Stimulated activated CD4-positive, alpha-beta T cell treated with anti-CD3 and anti-CD28 coated beads, Interleukin-1b, Interleukin-23, amount 100 ng/mL, for 48 hours (primary cell): Measurements from ENCODE around the gene TMEM150A.
"Not testable (repeated sequence)": the region's sequence is repeated elsewhere in the genome, so short reads cannot be mapped to it uniquely, and the experiment has no call there.

ENCODE experiments used
- DNase-seq: peaks from one replicate; pipeline ENCODE4 v3.0.0-alpha.2; 2020

The TMEM150A gene, protein sequence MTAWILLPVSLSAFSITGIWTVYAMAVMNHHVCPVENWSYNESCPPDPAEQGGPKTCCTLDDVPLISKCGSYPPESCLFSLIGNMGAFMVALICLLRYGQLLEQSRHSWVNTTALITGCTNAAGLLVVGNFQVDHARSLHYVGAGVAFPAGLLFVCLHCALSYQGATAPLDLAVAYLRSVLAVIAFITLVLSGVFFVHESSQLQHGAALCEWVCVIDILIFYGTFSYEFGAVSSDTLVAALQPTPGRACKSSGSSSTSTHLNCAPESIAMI

DNA sequence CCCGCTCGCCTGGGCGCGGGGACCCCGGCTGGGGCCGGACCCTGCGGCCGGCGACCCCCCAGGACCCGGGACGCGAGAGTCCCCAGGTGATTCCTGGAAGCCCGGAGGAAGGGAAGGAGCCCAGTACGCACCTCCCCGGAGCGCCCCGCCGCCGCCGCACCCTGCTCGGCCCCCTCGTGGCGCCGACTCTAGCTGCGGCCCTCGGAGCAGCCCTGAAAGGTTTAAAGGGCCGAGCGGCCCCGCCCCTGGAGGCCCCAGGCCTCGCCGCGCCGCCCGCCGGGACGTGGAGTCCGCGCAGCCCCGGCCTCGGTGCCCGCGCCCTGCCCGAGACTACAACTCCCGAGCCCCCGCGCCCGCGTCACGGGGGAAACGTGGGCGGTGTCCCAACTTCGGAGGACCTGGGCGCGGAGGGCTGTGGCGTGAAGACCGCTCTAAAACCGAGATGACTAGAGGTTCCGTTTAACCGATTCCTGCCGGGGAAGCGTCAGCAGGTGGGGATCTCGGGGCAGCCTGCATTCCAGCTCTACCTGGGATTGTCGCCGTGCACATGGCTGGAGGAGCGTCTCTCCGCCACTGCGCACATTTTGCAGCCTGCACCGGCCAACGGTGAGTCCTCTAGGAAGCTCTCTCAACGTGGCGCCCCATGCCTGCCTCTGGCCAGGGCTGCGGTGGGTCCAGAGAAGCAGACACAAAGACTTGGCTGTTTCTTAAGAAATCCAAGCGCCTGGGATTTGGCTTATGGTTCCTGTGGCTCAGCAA, at the start of gene TMEM150A:
Gene TMEM150A (minus strand): TSS at position 223 of the 759 bp plus-strand sequence. CDS start 750 bp downstream, outside the sequence.
- peak; percentile 86 for DNase-seq

DNA sequence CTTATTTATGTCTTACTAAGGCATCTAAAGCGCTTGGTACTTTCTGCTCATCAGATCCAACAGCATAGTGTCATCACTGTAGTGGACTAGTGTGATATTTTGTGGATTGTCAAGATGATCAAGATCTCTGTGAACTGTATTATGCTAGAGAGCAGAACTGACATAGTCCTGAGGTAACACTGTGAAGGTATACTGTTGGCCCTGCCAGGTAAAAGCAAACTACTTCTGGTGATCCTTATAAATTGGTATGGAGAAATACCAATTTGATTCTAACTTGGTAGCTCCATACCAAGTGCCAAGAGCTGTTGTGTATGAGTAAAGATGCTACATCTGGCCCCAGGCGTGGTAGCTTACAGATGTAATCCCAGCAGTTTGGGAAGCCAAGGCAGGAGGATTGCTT, 49.6 kb upstream of the TMEM150A start:
- DNase-seq: no peak

DNA sequence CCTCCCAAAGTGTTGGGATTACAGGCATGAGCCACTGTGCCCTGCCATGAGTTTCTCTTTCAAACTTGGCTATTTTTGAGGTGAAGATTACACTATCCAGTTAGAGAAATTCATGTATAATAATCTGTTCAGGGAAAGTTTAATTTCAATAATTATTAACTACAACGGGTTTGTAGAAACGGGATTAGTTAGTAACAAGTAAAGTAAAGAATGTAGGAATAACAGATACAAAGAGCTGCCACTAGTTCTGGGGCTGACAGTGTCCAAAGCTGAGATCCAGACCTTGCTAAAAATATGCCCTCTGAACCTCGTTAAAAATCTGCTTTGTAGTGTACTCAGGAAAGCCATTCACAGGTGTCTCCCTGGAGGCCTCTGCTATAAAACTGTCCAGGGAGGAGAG, 48.6 kb upstream of the TMEM150A start:
- DNase-seq: no peak

DNA sequence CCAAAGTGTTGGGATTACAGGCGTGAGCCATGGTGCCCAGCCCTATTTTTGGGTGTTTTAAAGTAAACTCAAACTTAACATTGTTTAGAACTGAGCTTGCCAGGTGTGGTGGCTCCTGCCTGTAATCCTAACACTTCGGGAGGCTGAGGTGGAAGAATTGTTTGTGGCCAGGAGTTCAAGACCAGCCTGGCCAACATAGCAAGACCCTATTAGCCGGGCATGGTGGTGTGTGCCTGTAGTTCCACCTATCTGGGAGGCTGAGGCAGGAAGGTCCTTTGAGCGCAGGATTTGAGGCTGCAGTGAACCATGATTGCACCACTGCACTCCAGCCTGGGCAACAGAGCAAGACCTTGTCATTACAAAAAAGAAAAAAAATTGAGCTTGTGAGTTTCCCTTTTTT, 48.0 kb upstream of the TMEM150A start:
- DNase-seq: no peak

DNA sequence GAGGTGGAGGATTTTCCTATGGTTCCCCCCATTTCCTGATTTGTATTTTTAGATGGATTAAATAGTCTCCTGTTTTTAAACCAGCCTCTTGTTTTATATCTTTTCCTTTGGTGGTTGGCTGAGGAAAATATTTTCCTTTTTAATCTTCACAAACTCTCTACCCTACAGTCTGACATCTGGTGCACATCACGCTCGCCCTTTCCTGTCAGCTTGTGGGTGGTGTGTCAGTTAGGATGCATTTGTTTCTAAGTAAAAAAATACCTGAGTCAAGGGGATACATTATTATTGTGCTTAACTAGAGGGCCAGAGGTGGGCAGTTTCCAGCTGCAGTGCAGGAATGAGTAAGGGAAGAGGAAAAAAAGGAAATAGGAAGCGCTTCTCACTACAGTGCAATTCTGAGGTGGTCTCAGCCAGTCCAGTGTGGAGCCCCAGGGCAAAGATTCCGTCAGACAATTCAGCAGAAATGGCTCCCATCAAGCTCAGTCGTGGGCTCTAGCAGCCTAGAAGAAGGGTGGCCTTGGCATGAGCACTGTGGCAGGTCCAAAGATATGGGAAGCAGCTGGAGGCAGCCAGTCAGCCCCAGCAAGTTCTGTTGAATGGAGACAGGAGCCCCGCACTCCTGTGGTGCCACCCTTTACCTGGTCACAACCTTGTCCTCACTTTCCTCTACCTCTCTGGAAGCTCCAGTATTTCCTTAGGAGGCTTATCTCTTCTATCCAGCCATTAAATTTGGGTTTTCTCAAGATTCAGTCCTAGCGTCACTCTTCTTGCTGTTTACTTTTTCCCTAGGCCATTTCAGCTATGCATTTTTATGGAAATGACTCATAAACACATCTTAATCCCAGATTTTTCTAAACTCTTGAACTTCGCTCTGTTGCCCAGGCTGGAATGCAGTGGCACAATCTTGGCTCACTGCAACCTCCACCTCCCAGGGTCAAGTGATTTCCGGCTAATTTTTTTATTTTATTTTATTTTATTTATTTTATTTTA, 47.0 kb upstream of the TMEM150A start:
- DNase-seq: no peak

DNA sequence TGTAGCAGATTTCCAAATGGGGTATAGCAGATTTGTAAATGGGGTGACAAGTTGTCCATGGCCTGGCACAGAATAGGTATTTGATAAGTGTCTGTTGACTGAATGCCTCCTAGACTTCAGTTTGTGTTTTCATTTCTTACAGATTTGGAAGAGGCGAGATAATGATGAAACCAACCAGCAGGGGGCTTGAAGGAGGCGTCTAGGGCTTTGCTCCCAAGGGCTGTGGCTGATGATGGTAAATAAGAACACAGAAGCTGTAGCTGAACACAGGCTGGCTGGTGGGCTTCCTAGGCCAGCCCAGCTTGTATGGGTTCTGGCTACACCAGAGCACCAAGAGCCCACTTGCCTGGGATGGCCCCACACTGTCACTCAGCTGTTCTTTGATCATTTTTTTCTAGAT, 46.1 kb upstream of the TMEM150A start:
- no peak for DNase-seq

DNA sequence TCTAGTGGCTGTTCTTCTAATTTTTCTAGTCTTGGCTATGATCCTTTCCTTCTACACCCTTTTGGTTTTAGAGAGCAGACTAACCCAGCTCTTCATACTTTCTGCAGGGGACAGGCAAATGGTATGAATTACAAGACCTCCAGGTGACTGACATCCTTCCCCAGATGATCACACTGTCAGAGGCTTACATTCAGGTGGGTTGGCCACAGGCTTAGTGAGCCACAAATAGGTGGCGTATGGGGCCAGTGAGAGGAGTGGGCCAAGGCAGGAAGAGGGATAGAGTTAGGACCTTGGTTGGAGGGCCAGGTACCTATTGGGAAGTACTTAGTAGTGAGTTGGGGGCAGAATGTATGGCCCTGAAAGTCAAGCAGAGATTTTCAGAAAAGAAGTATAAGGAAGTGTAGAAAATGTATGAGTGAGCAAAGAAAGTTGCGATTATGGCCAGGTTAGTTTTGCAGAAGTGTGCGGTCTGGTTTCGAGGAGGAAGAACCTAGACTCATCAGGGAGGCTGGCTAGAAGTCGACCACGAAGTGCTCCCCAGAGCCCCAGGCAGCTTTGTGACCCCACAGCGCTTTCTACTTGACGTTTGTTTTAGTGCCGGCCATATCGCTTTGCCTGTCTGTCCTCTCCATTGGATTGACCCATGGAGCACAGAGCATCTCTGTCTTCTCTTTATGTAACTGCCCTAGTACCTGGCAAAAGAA, 45.5 kb upstream of the TMEM150A start:
- no peak for DNase-seq

DNA sequence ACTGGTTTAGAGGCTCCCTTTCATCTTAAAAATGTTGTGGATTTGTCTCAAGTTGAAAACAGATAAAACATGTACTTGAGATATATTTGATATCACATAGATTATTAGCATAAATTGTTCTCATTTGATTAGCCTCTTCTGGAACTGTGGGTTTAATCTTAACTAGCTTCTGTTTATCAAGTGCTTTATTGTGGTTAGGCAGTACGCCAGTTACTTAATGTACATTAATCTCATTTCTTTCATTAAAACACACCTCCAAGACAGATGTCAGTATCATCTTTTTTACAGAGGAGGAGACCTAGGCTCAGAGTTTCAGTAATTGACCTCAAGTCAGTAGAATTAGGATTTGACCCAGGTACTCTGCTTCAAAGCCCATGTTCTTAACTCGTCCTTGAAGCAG, 43.7 kb upstream of the TMEM150A start:
- no peak for DNase-seq

DNA sequence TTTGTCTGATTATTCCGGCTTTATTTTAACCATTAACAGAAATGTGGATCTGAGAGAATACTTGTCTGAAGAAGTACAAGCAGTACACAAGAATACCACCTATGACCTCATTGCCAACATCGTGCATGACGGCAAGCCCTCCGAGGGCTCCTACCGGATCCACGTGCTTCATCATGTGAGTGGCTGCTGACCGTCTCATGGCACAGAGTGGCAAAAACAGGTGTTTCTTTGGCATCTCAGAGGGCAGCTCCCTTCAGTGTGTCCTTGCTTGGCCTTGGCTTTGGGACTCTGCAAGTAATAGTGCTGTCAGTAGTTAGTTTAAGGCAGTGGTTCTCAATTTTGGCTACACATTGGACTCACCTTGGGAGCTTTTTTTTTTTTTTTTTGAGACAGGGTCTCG, 42.4 kb upstream of the TMEM150A start:
- no peak for DNase-seq

DNA sequence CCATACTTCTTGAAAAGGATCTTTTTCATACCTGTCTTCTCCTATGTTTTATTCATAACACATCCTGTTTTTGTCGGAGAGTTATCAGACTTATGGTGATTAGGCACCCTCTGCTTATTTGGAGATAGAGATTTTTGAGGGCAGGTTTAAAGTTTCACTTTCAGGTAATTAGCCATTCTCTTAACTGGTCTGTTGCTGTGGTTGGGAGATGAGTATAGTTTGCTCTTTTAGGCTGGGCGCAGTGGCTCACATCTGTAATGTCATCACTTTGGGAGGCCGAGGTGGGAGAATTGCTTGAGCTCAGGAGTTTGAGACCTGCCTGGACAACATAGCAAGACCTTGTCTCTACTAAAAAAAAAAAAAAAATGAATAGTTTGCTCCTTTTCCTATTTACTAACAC, 40.2 kb upstream of the TMEM150A start:
- DNase-seq: no peak

DNA sequence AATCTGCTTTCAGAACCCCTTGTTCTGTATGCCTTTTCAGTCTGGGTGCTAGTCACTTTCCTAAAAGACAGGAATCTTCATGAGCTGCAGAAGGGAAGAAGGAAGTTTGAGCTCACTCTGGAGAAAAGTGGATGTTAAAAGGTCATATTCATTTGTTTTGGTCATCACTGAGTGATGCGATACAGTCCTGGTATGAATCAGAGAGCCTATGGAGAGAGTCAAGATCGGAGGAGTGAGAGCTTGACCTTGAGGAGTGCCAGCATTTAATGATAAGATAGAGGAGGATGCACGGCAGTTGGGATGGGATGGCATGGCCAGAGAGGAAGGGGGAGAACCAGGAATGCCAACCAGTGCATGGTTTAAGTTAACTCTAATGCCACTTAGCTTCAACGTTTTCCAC, 33.1 kb upstream of the TMEM150A start:
- no peak for DNase-seq

DNA sequence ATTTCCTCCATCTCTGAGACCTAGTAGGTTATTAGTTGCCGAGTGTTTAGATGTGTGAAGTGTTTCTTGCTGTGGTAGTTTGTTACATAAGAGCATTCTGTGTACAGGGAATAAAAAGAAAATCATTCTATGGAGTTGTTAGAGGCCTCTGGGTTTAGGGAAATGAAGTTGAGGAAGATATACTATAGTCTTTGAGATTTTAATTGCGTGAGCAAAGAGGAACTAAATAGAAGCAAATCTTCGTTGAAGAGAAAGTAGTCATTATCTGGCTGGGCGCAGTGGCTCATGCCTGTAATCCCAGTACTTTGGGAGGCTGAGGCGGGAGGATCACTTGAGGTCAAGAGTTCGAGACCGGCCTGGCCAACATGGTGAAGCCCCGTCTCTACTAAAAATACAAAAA, 32.5 kb upstream of the TMEM150A start:
- DNase-seq: no peak

DNA sequence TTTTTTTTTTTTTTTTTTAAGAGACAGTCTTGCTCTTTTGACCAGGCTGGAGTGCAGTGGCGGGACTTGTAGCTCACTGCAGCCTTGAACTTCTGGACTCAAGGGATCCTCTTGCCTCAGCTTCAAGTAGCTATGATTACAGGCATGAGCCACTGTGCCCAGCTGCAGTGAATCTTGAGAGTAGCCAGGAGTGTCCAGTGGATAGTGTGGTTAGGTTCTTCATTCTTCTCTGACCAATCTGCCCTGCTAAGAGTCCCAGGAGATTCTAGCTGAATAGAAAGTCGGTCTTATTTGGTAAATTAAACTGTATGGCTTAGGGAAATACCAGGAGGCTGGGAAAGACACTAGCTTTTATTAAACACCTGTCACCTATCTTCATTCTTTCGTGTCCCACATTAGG, 28.8 kb upstream of the TMEM150A start:
- no peak for DNase-seq

DNA sequence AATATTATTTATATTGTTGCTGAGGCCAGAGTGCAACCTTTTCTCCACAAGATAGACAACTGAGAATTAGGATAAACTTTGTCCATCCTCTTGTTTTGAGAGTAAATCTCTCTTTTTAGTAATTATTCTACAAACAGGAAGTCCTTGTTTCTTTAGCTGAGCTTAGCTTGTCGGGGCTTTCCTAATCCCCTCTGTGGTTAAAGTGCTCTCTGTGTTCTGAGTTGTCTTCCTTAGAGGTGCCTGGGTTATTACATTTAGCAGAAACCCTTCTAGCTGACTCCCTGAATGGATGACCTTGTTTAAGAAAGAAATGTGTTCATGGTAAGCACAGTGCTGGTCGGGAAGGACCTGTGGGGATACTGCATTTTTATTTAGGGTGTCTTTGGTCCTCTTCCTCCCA, 26.2 kb upstream of the TMEM150A start:
- DNase-seq: no peak

DNA sequence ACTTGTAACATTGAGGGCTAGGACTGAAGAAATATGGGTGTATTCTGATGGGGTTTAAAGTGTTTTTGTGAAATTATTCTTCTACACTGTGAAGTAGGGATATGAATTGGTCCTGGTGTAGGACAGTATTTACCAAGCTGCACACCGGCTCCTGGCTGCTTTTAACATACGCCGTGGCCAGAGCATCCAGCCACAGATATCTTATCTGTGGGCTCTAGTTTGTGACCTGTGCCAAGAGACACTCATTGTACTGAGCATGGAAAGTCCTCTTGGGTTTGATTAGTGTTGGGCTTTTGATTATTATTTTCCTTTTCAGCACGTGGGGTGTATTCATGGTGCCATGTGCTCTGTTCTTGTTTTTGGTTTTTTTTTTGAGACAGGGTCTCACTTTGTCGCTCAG, 21.5 kb upstream of the TMEM150A start:
- no peak for DNase-seq

DNA sequence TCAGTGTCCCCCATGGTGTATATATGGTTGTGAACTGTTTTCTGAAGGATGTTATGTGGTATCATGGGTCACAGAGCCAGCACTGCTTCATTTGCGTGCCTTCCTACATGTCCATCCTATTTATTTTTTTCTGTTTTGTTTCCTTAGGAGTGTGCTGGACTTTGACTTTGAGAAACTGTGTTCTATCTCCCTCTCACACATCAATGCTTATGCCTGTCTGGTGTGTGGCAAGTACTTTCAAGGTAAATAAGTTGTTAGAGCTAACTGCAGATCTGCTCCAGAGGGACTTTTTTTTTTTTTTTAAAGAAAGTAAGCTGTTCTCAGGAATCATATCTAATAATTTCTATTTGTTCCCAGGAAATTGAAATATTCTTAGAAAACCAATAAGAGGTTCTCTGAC, 18.8 kb upstream of the TMEM150A start:
- no peak for DNase-seq

DNA sequence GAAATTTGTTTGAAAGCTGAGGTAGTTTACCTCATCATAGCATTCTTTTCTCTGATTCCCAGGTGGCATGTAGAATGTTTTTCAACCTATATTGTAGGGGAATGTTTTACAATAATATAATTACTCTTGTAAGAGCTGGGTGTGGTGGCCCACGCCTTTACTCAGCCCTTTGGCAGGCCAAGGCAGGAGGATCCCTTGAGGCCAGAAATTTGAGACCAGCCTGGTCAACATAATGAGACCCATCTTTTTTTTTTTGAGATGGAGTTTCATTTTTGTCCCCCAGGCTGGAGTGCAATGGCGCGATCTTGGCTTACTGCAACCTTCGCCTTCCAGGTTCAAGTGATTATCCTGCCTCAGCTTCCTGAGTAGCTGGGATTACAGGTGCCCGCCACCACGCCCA, 17.1 kb upstream of the TMEM150A start:
- DNase-seq: no peak

DNA sequence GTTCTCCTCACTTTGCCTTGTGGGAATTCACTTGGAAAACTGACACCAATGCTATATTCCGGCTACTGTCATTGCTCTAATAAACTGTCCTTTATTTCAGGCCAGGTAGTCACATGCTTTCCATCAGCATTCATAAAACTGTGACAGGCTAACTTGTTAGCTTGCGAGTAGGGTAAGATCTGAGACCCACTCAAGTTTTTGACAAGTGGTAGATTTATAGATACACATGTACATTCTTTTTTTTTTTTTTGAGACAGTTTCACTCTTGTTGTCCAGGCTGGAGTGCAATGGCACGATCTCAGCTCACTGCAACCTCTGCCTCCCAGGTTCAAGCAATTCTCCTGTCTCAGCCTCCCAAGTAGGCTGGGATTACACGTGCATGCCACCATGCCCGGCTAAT, 15.2 kb upstream of the TMEM150A start:
- DNase-seq: not testable (repeated sequence)

DNA sequence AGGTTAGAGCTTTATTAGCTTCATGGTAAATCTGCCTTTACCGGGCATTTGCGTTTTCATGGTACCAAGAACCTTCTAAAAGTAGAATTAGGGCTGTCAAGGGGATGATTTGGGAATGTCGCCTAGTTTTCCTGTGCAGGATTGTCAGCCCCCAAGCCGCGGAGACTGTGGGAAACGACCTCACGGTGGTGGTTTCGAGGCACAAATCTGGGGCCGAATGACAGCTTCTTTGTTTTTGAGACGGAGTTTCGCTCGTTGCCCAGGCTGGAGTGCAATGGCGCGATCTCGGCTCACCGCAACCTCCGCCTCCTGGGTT, 12.9 kb upstream of the TMEM150A start:
- DNase-seq: no peak

DNA sequence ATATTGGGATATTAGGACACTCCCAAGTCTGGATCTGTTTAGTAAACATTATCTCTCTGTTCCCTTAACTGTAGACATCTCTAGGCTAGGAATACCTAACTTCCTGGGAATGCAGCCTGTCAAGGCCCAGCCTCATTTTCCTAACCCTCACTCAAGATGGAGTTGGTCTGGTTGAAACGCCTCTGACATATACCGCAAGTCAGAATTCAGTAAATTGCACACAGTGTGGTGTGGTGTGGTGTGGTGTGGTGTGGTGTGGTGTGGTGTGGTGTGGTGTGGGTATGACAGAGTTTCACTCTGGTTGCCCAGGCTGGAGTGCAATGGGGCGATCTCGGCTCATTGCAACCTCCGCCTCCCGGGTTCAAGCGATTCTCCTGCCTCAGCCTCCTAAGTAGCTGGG, 12.3 kb upstream of the TMEM150A start:
- DNase-seq: not testable (repeated sequence)

DNA sequence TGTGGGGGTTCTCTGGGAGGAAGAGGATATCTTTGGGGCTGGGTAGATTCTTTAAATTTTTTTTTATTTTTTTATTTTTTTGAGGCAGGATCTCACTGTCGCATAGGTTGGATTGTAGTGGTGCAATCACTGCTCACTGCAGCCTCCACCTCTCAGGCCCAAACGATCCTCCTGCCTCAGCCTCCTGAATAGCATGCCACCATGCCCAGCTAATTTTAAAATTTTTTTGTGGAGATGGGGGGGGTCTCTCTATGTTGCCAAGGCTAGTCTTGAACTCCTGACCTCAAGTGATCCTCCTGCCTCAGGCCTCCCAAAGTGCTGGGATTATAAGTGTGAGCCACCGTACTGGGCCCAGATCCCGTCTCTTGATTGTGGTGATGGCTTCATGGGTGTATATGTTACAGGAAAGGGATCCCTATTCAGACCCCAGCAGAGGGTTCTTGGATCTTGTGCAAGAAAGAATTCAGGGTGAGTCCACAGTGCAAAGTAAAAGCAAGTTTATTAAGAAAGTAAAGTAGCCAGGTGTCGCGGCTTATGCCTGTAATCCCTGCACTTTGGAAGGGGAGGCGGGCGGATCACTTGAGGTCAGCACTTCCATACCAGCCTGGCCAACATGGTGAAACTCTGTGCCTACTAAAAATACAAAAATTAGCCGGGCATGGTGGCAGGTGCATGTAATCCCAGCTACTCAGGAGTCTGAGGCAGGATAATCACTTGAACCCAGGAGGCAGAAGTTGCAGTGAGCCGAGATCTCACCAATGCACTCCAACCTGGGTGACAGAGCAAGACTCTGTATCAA, 11.4 kb upstream of the TMEM150A start:
- DNase-seq: no peak
